IMR-90 (cell line): Measurements from ENCODE around the gene SDCCAG8. TPM values are rescaled to one million over a fixed set of nuclear protein-coding genes. Genes with fewer than 3 reads are reported as not detected.

Source experiments
- ATAC-seq: fragments of 200-7000 bp; cut with Tn5 transposase; 2 replicates; pipeline ENCODE4 v1.9.1; 2020; ENCODE audit warnings: low read depth, mild to moderate bottlenecking, moderate library complexity
- BruUV-seq: library from RNA; stranded (reverse); fragments of 400-500 nt; replicated peaks from 2 replicates; lab custom pipeline; 2021; lab: Mats Ljungman, UMichigan
- CTCF ChIA-PET: fragments of 300-600 bp; formaldehyde crosslinking; extraction: SDS; loops from one replicate; lab custom pipeline; 2021; ENCODE audit warnings: antibody characterized with exemption; lab: Yijun Ruan, JAX
- POLR2A ChIA-PET: fragments of 300-600 bp; sonication (Branson Sonifier 250); formaldehyde crosslinking; loops from one replicate; lab custom pipeline; 2022; ENCODE audit warnings: antibody characterized with exemption; ENCODE audit not compliant: unreplicated experiment; lab: Charles Lee
- DNase-seq: peaks from one replicate; pipeline ENCODE4 v3.0.0; 2013
- H2AFZ ChIP-seq: replicated peaks from 2 replicates; pipeline ENCODE3; 2013; ENCODE audit warnings: low read length, mild to moderate bottlenecking; ENCODE audit not compliant: poor library complexity
- H2AK5ac ChIP-seq: 2 replicates; pipeline ENCODE4 v1.6.1; 2013; ENCODE audit warnings: low read depth, low read length, inconsistent platforms
- H2AK9ac ChIP-seq: replicated peaks from 2 replicates; pipeline ENCODE3; 2013; ENCODE audit warnings: mild to moderate bottlenecking, low read depth, low read length, moderate library complexity; ENCODE audit not compliant: poor library complexity
- H2BK120ac ChIP-seq: 2 replicates; pipeline ENCODE4 v1.6.1; 2013; ENCODE audit warnings: low read depth, low read length, inconsistent platforms
- H2BK15ac ChIP-seq: 3 replicates; pipeline ENCODE4 v1.6.1; 2013; ENCODE audit warnings: low read depth, low read length, inconsistent platforms
- H2BK20ac ChIP-seq: 2 replicates; pipeline ENCODE4 v1.6.1; 2013; ENCODE audit warnings: low read depth, mild to moderate bottlenecking, inconsistent platforms, low read length, moderate library complexity
- H2BK5ac ChIP-seq: 2 replicates; pipeline ENCODE4 v1.6.1; 2013; ENCODE audit warnings: mild to moderate bottlenecking, low read depth, low read length, inconsistent platforms; ENCODE audit not compliant: poor library complexity, severe bottlenecking
- H3K14ac ChIP-seq: replicated peaks from 2 replicates; pipeline ENCODE4 v1.6.1; 2013; ENCODE audit warnings: low read depth, low read length, inconsistent platforms
- H3K18ac ChIP-seq: 2 replicates; pipeline ENCODE4 v1.6.1; 2013; ENCODE audit warnings: low read depth, low read length, control low read depth
- H3K23ac ChIP-seq: 2 replicates; pipeline ENCODE4 v1.6.1; 2013; ENCODE audit warnings: low read depth, low read length, inconsistent platforms
- H3K27ac ChIP-seq: 2 replicates; pipeline ENCODE4 v1.5.1; 2013; ENCODE audit warnings: mild to moderate bottlenecking, control low read depth, low read length; ENCODE audit not compliant: insufficient read depth
- H3K27me3 ChIP-seq: 2 replicates; pipeline ENCODE4 v1.6.1; 2013; ENCODE audit warnings: low read length; ENCODE audit not compliant: control insufficient read depth, insufficient read depth
- H3K36me3 ChIP-seq: 2 replicates; pipeline ENCODE4 v1.6.1; 2013; ENCODE audit warnings: low read length, mixed read lengths; ENCODE audit not compliant: control insufficient read depth, insufficient read depth
- H3K4ac ChIP-seq: 2 replicates; pipeline ENCODE4 v1.6.1; 2013; ENCODE audit warnings: low read depth, low read length, inconsistent platforms
- H3K4me1 ChIP-seq: 2 replicates; pipeline ENCODE4 v1.6.1; 2013; ENCODE audit warnings: low read length, mixed read lengths; ENCODE audit not compliant: control insufficient read depth, insufficient read depth
- H3K4me2 ChIP-seq: 2 replicates; pipeline ENCODE4 v1.6.1; 2013; ENCODE audit warnings: low read depth, mild to moderate bottlenecking, control low read depth, low read length, moderate library complexity
- H3K4me3 ChIP-seq: 2 replicates; pipeline ENCODE4 v1.5.1; 2013; ENCODE audit warnings: low read depth, mild to moderate bottlenecking, control low read depth, low read length, moderate library complexity; ENCODE audit not compliant: insufficient read depth
- H3K56ac ChIP-seq: 2 replicates; pipeline ENCODE4 v1.6.1; 2013; ENCODE audit warnings: low read length, inconsistent platforms; ENCODE audit not compliant: insufficient read depth; ENCODE audit errors: extremely low read depth
- H3K79me1 ChIP-seq, 2 experiments: 2 replicates each; pipeline ENCODE4 v1.6.1; 2013; ENCODE audit warnings: low read length in 2 of 2, inconsistent platforms in 1 of 2, low read depth in 1 of 2
- H3K9ac ChIP-seq: 2 replicates; pipeline ENCODE4 v1.6.1; 2013; ENCODE audit warnings: low read depth, low read length, control low read depth
- H3K9me1 ChIP-seq: 2 replicates; pipeline ENCODE4 v1.6.1; 2013; ENCODE audit warnings: low read length, inconsistent platforms; ENCODE audit not compliant: insufficient read depth
- H3K9me3 ChIP-seq: 2 replicates; pipeline ENCODE4 v1.6.1; 2013; ENCODE audit warnings: low read length; ENCODE audit not compliant: control insufficient read depth, insufficient read depth
- H4K20me1 ChIP-seq: 2 replicates; pipeline ENCODE4 v1.6.1; 2013; ENCODE audit warnings: low read length, inconsistent platforms; ENCODE audit not compliant: insufficient read depth
- H4K5ac ChIP-seq: 2 replicates; pipeline ENCODE4 v1.6.1; 2013; ENCODE audit warnings: mild to moderate bottlenecking, low read depth, low read length, control low read depth
- H4K8ac ChIP-seq, 2 experiments: 2 replicates each; pipeline ENCODE4 v1.6.1; 2013; ENCODE audit warnings: low read depth in 2 of 2, low read length in 2 of 2, control low read depth in 1 of 2, inconsistent platforms in 1 of 2
- H4K91ac ChIP-seq: 2 replicates; pipeline ENCODE4 v1.6.1; 2013; ENCODE audit warnings: low read depth, low read length, inconsistent platforms; ENCODE audit not compliant: insufficient read depth
- CEBPB ChIP-seq: IDR thresholded peaks from 2 replicates; pipeline ENCODE4 v1.6.1; 2012; ENCODE audit warnings: low read depth, low read length, improper control_type of control experiment
- RAD21 ChIP-seq: IDR thresholded peaks from 2 replicates; pipeline ENCODE4 v1.6.1; 2012; ENCODE audit warnings: low read length, improper control_type of control experiment
- RFX5 ChIP-seq: IDR thresholded peaks from 2 replicates; pipeline ENCODE4 v1.8.0; 2012; ENCODE audit warnings: low read depth, mild to moderate bottlenecking, low read length, moderate library complexity
- SMC3 ChIP-seq: fragments of 150-350 bp; IDR thresholded peaks from 2 replicates; pipeline ENCODE4 v1.6.1; 2016; ENCODE audit warnings: low read depth, mild to moderate bottlenecking, antibody characterized with exemption, low read length, moderate library complexity
- WGBS, 2 experiments: methylation state at CpG; one replicate each; pipeline versions ENCODE4 v1.1.5 to v1.1.7; 2013; ENCODE audit warnings: missing lambda C conversion rate in 2 of 2; ENCODE audit not compliant: insufficient read length in 1 of 2; ENCODE audit errors: extremely low coverage in 2 of 2; 5-methylcytosine and 5-hydroxymethylcytosine counted together
- dilution Hi-C: fragments of 300-500 bp; cut with HindIII; formaldehyde crosslinking; loops from one replicate; pipeline ENCODE4 v1.14.3; 2018; ENCODE audit warnings: low sequenced_read_pairs; ENCODE audit not compliant: unreplicated experiment
- in situ Hi-C: fragments of 300-500 bp; cut with MboI; formaldehyde crosslinking; loops from 3 replicates; pipeline ENCODE4 v1.14.3; 2019; ENCODE audit warnings: low sequenced_read_pairs, inconsistent platforms, mixed read lengths
- intact Hi-C: fragments of 100-400 bp; cut with micrococcal nuclease; formaldehyde crosslinking; loops from 2 replicates; pipeline ENCODE4 v1.10.0; 2022
- polyA plus RNA-seq, 3 experiments: library from polyadenylated mRNA; depleted of rRNA; stranded (reverse); fragments of >200 nt; gene quantifications; 2 replicates each; pipeline ENCODE4 v1.2.3, GENCODE V29; 2012; ENCODE audit warnings: low replicate concordance in 1 of 3
- total RNA-seq: library from RNA; depleted of rRNA; stranded (reverse); fragments of >200 nt; gene quantifications from 2 replicates; pipeline ENCODE4 v1.2.3, GENCODE V29; 2012
- TF ChIP-seq, protein P1 (sequence below): fragments of 150-350 bp; IDR thresholded peaks from 2 replicates; pipeline ENCODE4 v1.6.1; 2017; ENCODE audit warnings: mild to moderate bottlenecking, antibody characterized with exemption, low read length, low read depth
- TF ChIP-seq, protein P2 (sequence below): fragments of 150-350 bp; IDR thresholded peaks from 2 replicates; pipeline ENCODE4 v1.6.1; 2016; ENCODE audit warnings: low read depth, mild to moderate bottlenecking, low read length, moderate library complexity, borderline replicate concordance

Gene SDCCAG8
- total and polyA plus RNA-seq, 2 of the 4 experiments (the other 2 are of a cell fraction) = 25.2 to 46.8 TPM

DNA sequence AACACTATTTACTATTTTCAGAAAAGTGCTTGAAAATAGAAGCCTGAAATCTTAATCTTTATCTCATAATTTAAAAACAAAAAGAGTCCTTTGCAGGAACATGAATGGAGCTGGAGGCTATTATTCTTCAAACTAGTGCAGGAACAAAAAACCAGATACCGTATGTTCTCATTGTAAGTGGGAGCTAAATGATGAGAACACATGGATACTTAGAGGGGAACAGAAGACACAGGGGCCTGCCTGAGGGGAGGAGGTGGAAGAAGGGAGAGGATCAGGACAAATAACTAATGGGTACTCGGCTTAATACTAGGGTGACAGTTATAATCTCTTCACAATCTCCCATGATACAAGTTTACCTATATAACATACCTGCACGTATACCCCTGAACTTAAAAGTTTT is 176.3 kb downstream of the SDCCAG8 start:
- no peak overlapping the region for H2BK20ac ChIP-seq
- no peak overlapping the region for H2BK120ac ChIP-seq
- H2AK5ac ChIP-seq = no peak overlapping the region
- H3K9me1 ChIP-seq = peaks cover 5% of the 10 kb centered on the region; the same call in 1 of the 2 replicates
- no peak overlapping the region for H3K56ac ChIP-seq
- TF ChIP-seq RAD21 (no peak), RFX5 (no peak), CEBPB (no peak), SMC3 (no peak)
- TF ChIP-seq, protein P1, sequence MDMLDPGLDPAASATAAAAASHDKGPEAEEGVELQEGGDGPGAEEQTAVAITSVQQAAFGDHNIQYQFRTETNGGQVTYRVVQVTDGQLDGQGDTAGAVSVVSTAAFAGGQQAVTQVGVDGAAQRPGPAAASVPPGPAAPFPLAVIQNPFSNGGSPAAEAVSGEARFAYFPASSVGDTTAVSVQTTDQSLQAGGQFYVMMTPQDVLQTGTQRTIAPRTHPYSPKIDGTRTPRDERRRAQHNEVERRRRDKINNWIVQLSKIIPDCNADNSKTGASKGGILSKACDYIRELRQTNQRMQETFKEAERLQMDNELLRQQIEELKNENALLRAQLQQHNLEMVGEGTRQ = no peak
- TF ChIP-seq, protein P2, sequence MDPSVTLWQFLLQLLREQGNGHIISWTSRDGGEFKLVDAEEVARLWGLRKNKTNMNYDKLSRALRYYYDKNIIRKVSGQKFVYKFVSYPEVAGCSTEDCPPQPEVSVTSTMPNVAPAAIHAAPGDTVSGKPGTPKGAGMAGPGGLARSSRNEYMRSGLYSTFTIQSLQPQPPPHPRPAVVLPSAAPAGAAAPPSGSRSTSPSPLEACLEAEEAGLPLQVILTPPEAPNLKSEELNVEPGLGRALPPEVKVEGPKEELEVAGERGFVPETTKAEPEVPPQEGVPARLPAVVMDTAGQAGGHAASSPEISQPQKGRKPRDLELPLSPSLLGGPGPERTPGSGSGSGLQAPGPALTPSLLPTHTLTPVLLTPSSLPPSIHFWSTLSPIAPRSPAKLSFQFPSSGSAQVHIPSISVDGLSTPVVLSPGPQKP = no peak
- no CpG with 5 or more reads among the region's 3 CpGs for WGBS, 2 experiments
- H3K36me3 ChIP-seq = peaks cover 6% of the 10 kb centered on the region
- no peaks in the 10 kb centered on the region for H3K9me3 ChIP-seq
- intact Hi-C loops (no loop called here), dilution Hi-C loops (no loop called here), in situ Hi-C loops (no loop called here)
- no peak overlapping the region for H2BK5ac ChIP-seq
- ChIA-PET CTCF (no interaction called here), POLR2A (no interaction called here)
- H3K27ac ChIP-seq = no peak overlapping the region
- no peak overlapping the region for H3K4me2 ChIP-seq
- no peaks in the 10 kb centered on the region for H3K79me1 ChIP-seq
- no TSS peak for BruUV-seq
- no peak overlapping the region for H3K18ac ChIP-seq
- H3K23ac ChIP-seq = no peak overlapping the region
- no peak overlapping the region for H4K91ac ChIP-seq
- H2AK9ac ChIP-seq = no peak overlapping the region
- no peak overlapping the region for H2AFZ ChIP-seq
- H3K27me3 ChIP-seq = no peaks in the 10 kb centered on the region
- H2BK15ac ChIP-seq = no peak overlapping the region
- H3K14ac ChIP-seq = no peak overlapping the region
- H4K20me1 ChIP-seq = no peaks in the 10 kb centered on the region
- no peak overlapping the region for H4K5ac ChIP-seq
- no peak for DNase-seq
- no peak overlapping the region for H4K8ac ChIP-seq
- 0 out of 2 replicates have a peak, but pooled peaks cover 3% of the 10 kb centered on the region for H3K4me1 ChIP-seq
- H3K9ac ChIP-seq = no peak overlapping the region
- no peak overlapping the region for H3K4me3 ChIP-seq
- ATAC-seq = no peak
- no peak overlapping the region for H3K4ac ChIP-seq
